GM12874 (cell line): Measurements from ENCODE around the gene ADGRG1.

Experiments used
- CTCF ChIP-seq: IDR thresholded peaks from 2 replicates; pipeline ENCODE4 v1.5.1; 2011; ENCODE audit warnings: low read depth, mild to moderate bottlenecking, control low read depth, low read length, moderate library complexity; ENCODE audit not compliant: insufficient read depth

Gene ADGRG1

GRCh38 chr16:57613514-57613913 is 14.9 kb upstream of the ADGRG1 start:
- TF ChIP-seq CTCF, result no peak

DNA sequence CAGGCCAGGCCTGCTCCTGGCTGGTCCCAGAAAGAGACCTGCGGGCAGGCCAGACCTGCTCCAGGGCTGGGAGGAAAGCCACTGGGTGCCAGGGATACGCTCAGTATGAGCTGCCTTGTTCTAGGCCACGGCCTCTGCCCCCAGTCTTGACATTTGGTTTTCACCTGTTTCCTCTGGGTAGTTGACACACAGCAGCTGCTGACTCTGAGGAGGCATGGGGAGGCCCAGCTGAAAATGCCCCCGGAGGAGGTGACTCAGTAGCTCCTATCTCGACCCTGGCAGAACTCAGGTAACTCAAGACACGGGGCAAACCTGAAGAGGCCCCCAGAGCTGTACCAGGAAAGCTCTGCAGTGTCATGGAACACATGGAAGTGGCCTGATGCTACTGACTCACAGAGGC is 13.9 kb upstream of the ADGRG1 start:
- TF ChIP-seq CTCF, result no peak

GRCh38 chr16:57614944-57615343 is 13.5 kb upstream of the ADGRG1 start:
- TF ChIP-seq CTCF, result no peak

- TF ChIP-seq CTCF, result no peak
Measured at GRCh38 chr16:57615813-57616212, 12.6 kb upstream of the ADGRG1 start.

DNA sequence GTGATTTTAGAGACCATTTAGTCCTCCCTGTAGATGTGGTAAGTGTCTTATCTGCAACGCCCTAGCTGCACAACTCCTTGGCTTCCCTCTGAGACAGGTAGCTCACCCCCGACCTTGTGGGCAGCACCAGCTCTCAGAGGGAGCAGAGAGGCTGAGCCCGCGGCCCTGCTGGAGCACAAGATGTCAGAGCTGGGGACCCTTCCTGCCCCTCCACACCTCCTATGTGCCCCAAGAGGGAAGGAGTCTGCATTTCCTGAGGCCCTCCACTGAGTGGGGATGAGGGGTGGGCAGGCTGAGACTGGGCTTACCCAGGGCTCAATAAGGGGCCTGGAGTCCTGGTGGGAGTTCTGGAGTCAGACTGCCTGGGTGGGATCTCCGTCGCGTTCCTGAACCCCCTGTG is 12.2 kb upstream of the ADGRG1 start:
- TF ChIP-seq CTCF, result no peak

GRCh38 chr16:57616876-57617275 is 11.6 kb upstream of the ADGRG1 start:
- TF ChIP-seq CTCF, result no peak

GRCh38 chr16:57617604-57618111 is 10.8 kb upstream of the ADGRG1 start:
- no peak for TF ChIP-seq CTCF
